GM19395 (cell line): ENCODE measurements around the gene IFFO2.
"Not testable (repeated sequence)": the region's sequence is repeated elsewhere in the genome, so short reads cannot be mapped to it uniquely, and the experiment has no call there.

ENCODE experiments used
- ATAC-seq: cut with Tn5 transposase; IDR thresholded peaks from one replicate; pipeline ENCODE4 v1.9.1; 2021; ENCODE audit warnings: mild to moderate bottlenecking, moderate library complexity; ENCODE audit not compliant: unreplicated experiment

IFFO2 gene

GRCh38 chr1:18900303-18900841 is 56.1 kb downstream of the IFFO2 start:
- ATAC-seq, result no peak

GRCh38 chr1:18899363-18900049 is 57.0 kb downstream of the IFFO2 start:
- no peak for ATAC-seq

- no peak for ATAC-seq
Observed at GRCh38 chr1:18898567-18898966, 57.9 kb downstream of the IFFO2 start.

GRCh38 chr1:18895317-18895716 is 61.2 kb downstream of the IFFO2 start:
- no peak for ATAC-seq

GRCh38 chr1:18893120-18893519 is 63.4 kb downstream of the IFFO2 start:
- ATAC-seq, result no peak

- not testable (repeated sequence) for ATAC-seq
Observed at GRCh38 chr1:18891858-18892257, 64.6 kb downstream of the IFFO2 start.

GRCh38 chr1:18891426-18891780 is 65.1 kb downstream of the IFFO2 start:
- ATAC-seq, result no peak

- ATAC-seq, result no peak
Observed at GRCh38 chr1:18890706-18891425, 65.6 kb downstream of the IFFO2 start.

- no peak for ATAC-seq
Observed at GRCh38 chr1:18886003-18886335, 70.5 kb downstream of the IFFO2 start.

GRCh38 chr1:18885311-18886002 is 71.0 kb downstream of the IFFO2 start:
- no peak for ATAC-seq

- ATAC-seq, result no peak
Observed at GRCh38 chr1:18884727-18885126, 71.7 kb downstream of the IFFO2 start.

GRCh38 chr1:18884419-18884717 is 72.1 kb downstream of the IFFO2 start:
- ATAC-seq, result no peak

GRCh38 chr1:18883636-18884418 is 72.6 kb downstream of the IFFO2 start:
- no peak for ATAC-seq

GRCh38 chr1:18883079-18883478 is 73.4 kb downstream of the IFFO2 start:
- no peak for ATAC-seq

GRCh38 chr1:18882486-18882885 is 74.0 kb downstream of the IFFO2 start:
- ATAC-seq, result no peak

- no peak for ATAC-seq
Observed at GRCh38 chr1:18881642-18882431, 74.6 kb downstream of the IFFO2 start.

- no peak for ATAC-seq
Observed at GRCh38 chr1:18881164-18881563, 75.3 kb downstream of the IFFO2 start.

- no peak for ATAC-seq
Observed at GRCh38 chr1:18880585-18880984, 75.9 kb downstream of the IFFO2 start.

GRCh38 chr1:18879791-18880309 is 76.6 kb downstream of the IFFO2 start:
- no peak for ATAC-seq

GRCh38 chr1:18879215-18879790 is 77.2 kb downstream of the IFFO2 start:
- no peak for ATAC-seq
